Rectal smooth muscle tissue (tissue), 1 donor: ENCODE results near the gene TIGAR.
A peak's percentile ranks its signal among the peaks of the same experiment; 100 is the strongest.

Experiments
- H3K27ac ChIP-seq: one replicate; pipeline ENCODE4 v1.7.0; 2013; ENCODE audit warnings: low read depth, low read length, inconsistent platforms
- H3K27me3 ChIP-seq: one replicate; pipeline ENCODE4 v1.7.0; 2013; ENCODE audit warnings: low read length; ENCODE audit not compliant: control insufficient read depth, insufficient read depth
- H3K36me3 ChIP-seq: one replicate; pipeline ENCODE4 v1.7.0; 2013; ENCODE audit warnings: low read length; ENCODE audit not compliant: control insufficient read depth, insufficient read depth
- H3K4me1 ChIP-seq: one replicate; pipeline ENCODE4 v1.7.0; 2013; ENCODE audit warnings: low read length; ENCODE audit not compliant: control insufficient read depth, insufficient read depth
- H3K4me3 ChIP-seq: one replicate; pipeline ENCODE4 v1.7.0; 2013; ENCODE audit warnings: low read length
- H3K9ac ChIP-seq: one replicate; pipeline ENCODE4 v1.7.0; 2013; ENCODE audit warnings: low read length

The TIGAR gene

GRCh38 chr12:4286771-4287317, 34.2 kb upstream of the TIGAR start:
- peaks cover 70% of the 10 kb centered on the region for H3K36me3 ChIP-seq
- H3K4me3 ChIP-seq = peak overlapping the region; percentile 14
- H3K4me1 ChIP-seq = peaks cover 43% of the 10 kb centered on the region
- peak overlapping the region; percentile 84 for H3K27ac ChIP-seq
- H3K9ac ChIP-seq = no peak overlapping the region
- H3K27me3 ChIP-seq = no peaks in the 10 kb centered on the region

GRCh38 chr12:4287325-4288211, 33.4 kb upstream of the TIGAR start:
- Histone ChIP-seq H3K4me1 (peaks cover 49% of the 10 kb centered on the region), H3K27ac (peak overlapping the region; percentile 84)

GRCh38 chr12:4288296-4289131, 32.5 kb upstream of the TIGAR start:
- H3K4me3 ChIP-seq = no peak overlapping the region
- peaks cover 54% of the 10 kb centered on the region for H3K36me3 ChIP-seq
- H3K4me1 ChIP-seq = peaks cover 59% of the 10 kb centered on the region
- no peaks in the 10 kb centered on the region for H3K27me3 ChIP-seq
- no peak overlapping the region for H3K9ac ChIP-seq
- peak overlapping the region; percentile 84 for H3K27ac ChIP-seq

More at GRCh38 chr12:4287325-4288211, 33.4 kb upstream of the TIGAR start:
- peaks cover 62% of the 10 kb centered on the region for H3K36me3 ChIP-seq
- no peaks in the 10 kb centered on the region for H3K27me3 ChIP-seq
- no peak overlapping the region for H3K9ac ChIP-seq
- peak overlapping the region; percentile 10 for H3K4me3 ChIP-seq

GRCh38 chr12:4289231-4289878, 31.7 kb upstream of the TIGAR start:
- H3K4me1 ChIP-seq = peaks cover 63% of the 10 kb centered on the region
- no peak overlapping the region for H3K9ac ChIP-seq
- peak overlapping the region; percentile 84 for H3K27ac ChIP-seq
- H3K27me3 ChIP-seq = no peaks in the 10 kb centered on the region
- peaks cover 47% of the 10 kb centered on the region for H3K36me3 ChIP-seq
- H3K4me3 ChIP-seq = no peak overlapping the region

GRCh38 chr12:4289998-4290790, 30.8 kb upstream of the TIGAR start:
- Histone ChIP-seq H3K9ac (no peak overlapping the region), H3K27ac (peak overlapping the region; percentile 84), H3K27me3 (no peaks in the 10 kb centered on the region), H3K36me3 (peaks cover 49% of the 10 kb centered on the region), H3K4me1 (peaks cover 65% of the 10 kb centered on the region), H3K4me3 (no peak overlapping the region)

- peaks cover 51% of the 10 kb centered on the region for H3K4me1 ChIP-seq
- H3K4me3 ChIP-seq = no peak overlapping the region
Observed at GRCh38 chr12:4292341-4293073, 28.5 kb upstream of the TIGAR start.

GRCh38 chr12:4293299-4293965, 27.6 kb upstream of the TIGAR start:
- Histone ChIP-seq H3K27ac (peak overlapping the region; percentile 68), H3K4me3 (no peak overlapping the region), H3K36me3 (peaks cover 33% of the 10 kb centered on the region), H3K4me1 (peaks cover 41% of the 10 kb centered on the region), H3K27me3 (no peaks in the 10 kb centered on the region), H3K9ac (peak overlapping the region; percentile 42)

More at GRCh38 chr12:4292341-4293073, 28.5 kb upstream of the TIGAR start:
- Histone ChIP-seq H3K36me3 (peaks cover 39% of the 10 kb centered on the region), H3K27ac (peak overlapping the region; percentile 68), H3K27me3 (no peaks in the 10 kb centered on the region), H3K9ac (no peak overlapping the region)

- H3K36me3 ChIP-seq = peaks cover 28% of the 10 kb centered on the region
- no peak overlapping the region for H3K4me3 ChIP-seq
- peak overlapping the region; percentile 13 for H3K27ac ChIP-seq
- no peaks in the 10 kb centered on the region for H3K27me3 ChIP-seq
- H3K9ac ChIP-seq = no peak overlapping the region
- H3K4me1 ChIP-seq = peaks cover 36% of the 10 kb centered on the region
Observed at GRCh38 chr12:4293966-4294505, 27.0 kb upstream of the TIGAR start.

- peaks cover 25% of the 10 kb centered on the region for H3K4me1 ChIP-seq
- H3K4me3 ChIP-seq = no peak overlapping the region
- peaks cover 26% of the 10 kb centered on the region for H3K36me3 ChIP-seq
Observed at GRCh38 chr12:4296751-4297150, 24.3 kb upstream of the TIGAR start.

GRCh38 chr12:4297617-4298016, 23.4 kb upstream of the TIGAR start:
- no peak overlapping the region for H3K27ac ChIP-seq
- H3K27me3 ChIP-seq = no peaks in the 10 kb centered on the region
- H3K4me1 ChIP-seq = peaks cover 21% of the 10 kb centered on the region
- no peak overlapping the region for H3K9ac ChIP-seq
- H3K4me3 ChIP-seq = no peak overlapping the region
- H3K36me3 ChIP-seq = peaks cover 26% of the 10 kb centered on the region

More at GRCh38 chr12:4296751-4297150, 24.3 kb upstream of the TIGAR start:
- no peak overlapping the region for H3K27ac ChIP-seq
- H3K9ac ChIP-seq = no peak overlapping the region
- no peaks in the 10 kb centered on the region for H3K27me3 ChIP-seq
